ENCODE measurements around the gene BEND5. TPM values are rescaled to one million over a fixed set of nuclear protein-coding genes. Genes with fewer than 3 reads are reported as not detected.

Gene BEND5
- total and polyA plus RNA-seq, 2 of the 4 experiments (the other 2 are of a cell fraction): 1.1 to 1.3 TPM

DNA sequence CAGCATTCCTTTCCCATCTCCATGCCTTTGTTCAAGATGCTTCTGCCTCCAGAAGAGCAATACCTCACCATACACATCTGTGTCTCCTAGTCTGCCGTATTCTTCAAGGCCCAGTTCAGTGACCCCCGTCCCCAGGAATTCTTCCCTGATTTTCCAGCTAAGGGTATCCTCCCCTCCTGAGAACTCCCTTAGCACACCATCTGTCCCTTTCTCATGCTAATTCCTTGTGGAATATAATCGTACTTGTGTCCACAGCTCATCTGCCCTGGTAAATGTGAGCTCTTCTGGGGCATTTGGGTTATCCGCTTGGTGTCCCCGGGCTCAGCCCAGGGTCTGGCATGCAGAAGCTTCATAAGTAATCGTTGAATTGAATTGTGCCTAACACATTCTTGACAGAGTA is 40.9 kb downstream of the BEND5 start:
- no peaks in the 10 kb centered on the region for H4K20me1 ChIP-seq (ENCODE audit: insufficient read depth, low read length)
- H3K14ac ChIP-seq (replicated peaks; ENCODE audit: low read depth, low read length): no peak overlapping the region
- no peaks in the 10 kb centered on the region for H3K27me3 ChIP-seq (ENCODE audit: control insufficient read depth, insufficient read depth, low read length)
- peaks cover 4% of the 10 kb centered on the region; the same call in 1 of the 2 replicates for H3K36me3 ChIP-seq (ENCODE audit: control insufficient read depth, insufficient read depth, low read length)
- intact Hi-C loops (cut with micrococcal nuclease): no loop called here
- no peak overlapping the region for H3K9ac ChIP-seq (ENCODE audit: low read depth, low read length)
- H3K4me2 ChIP-seq (ENCODE audit: low read depth, low read length): no peak overlapping the region
- H2BK20ac ChIP-seq (ENCODE audit: low read depth, low read length): no peak overlapping the region
- H2AK9ac ChIP-seq (replicated peaks; ENCODE audit: low read depth, low read length, poor library complexity): no peak overlapping the region
- dilution Hi-C loops (cut with HindIII; ENCODE audit: low sequenced_read_pairs, unreplicated experiment): no loop called here
- no peak overlapping the region for H2BK120ac ChIP-seq (ENCODE audit: low read depth, low read length)
- no peak overlapping the region for H3K27ac ChIP-seq (ENCODE audit: insufficient read depth, low read length)
- H4K5ac ChIP-seq (ENCODE audit: low read depth, low read length): no peak overlapping the region
- ATAC-seq (ENCODE audit: low read depth): no peak
- no peak overlapping the region for H2AK5ac ChIP-seq (ENCODE audit: low read depth, low read length)
- H3K56ac ChIP-seq (ENCODE audit: extremely low read depth, insufficient read depth, low read length): no peak overlapping the region
- no peak overlapping the region for H2AFZ ChIP-seq (replicated peaks; ENCODE audit: low read length, poor library complexity)
- no peak overlapping the region for H3K18ac ChIP-seq (ENCODE audit: low read depth, low read length)
- no peak overlapping the region for H2BK15ac ChIP-seq (ENCODE audit: low read depth, low read length)
- no peak overlapping the region for H4K8ac ChIP-seq (ENCODE audit: low read depth in 2 of 2, low read length in 2 of 2)
- no peaks in the 10 kb centered on the region for H3K79me1 ChIP-seq (ENCODE audit: low read depth in 1 of 2, low read length in 2 of 2)
- no peaks in the 10 kb centered on the region for H3K4me1 ChIP-seq (ENCODE audit: control insufficient read depth, insufficient read depth, low read length)
- TF ChIP-seq MXI1 (IDR thresholded peaks at IDR 0.05; ENCODE audit: borderline replicate concordance, low read depth, low read length): no peak
- no peak for TF ChIP-seq FOS (IDR thresholded peaks at IDR 0.05; ENCODE audit: low read depth, low read length)
- TF ChIP-seq, protein P1, sequence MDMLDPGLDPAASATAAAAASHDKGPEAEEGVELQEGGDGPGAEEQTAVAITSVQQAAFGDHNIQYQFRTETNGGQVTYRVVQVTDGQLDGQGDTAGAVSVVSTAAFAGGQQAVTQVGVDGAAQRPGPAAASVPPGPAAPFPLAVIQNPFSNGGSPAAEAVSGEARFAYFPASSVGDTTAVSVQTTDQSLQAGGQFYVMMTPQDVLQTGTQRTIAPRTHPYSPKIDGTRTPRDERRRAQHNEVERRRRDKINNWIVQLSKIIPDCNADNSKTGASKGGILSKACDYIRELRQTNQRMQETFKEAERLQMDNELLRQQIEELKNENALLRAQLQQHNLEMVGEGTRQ (IDR thresholded peaks at IDR 0.05; ENCODE audit: low read depth, low read length): no peak
- TF ChIP-seq CHD1 (IDR thresholded peaks at IDR 0.05; ENCODE audit: low read depth, low read length): no peak
- no peak for TF ChIP-seq RAD21 (IDR thresholded peaks at IDR 0.05; ENCODE audit: low read length)
- TF ChIP-seq, protein P2, sequence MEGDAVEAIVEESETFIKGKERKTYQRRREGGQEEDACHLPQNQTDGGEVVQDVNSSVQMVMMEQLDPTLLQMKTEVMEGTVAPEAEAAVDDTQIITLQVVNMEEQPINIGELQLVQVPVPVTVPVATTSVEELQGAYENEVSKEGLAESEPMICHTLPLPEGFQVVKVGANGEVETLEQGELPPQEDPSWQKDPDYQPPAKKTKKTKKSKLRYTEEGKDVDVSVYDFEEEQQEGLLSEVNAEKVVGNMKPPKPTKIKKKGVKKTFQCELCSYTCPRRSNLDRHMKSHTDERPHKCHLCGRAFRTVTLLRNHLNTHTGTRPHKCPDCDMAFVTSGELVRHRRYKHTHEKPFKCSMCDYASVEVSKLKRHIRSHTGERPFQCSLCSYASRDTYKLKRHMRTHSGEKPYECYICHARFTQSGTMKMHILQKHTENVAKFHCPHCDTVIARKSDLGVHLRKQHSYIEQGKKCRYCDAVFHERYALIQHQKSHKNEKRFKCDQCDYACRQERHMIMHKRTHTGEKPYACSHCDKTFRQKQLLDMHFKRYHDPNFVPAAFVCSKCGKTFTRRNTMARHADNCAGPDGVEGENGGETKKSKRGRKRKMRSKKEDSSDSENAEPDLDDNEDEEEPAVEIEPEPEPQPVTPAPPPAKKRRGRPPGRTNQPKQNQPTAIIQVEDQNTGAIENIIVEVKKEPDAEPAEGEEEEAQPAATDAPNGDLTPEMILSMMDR (conservative IDR thresholded peaks at IDR 0.05; ENCODE audit: low read depth, low read length): no peak
- no peak for TF ChIP-seq NFE2L2 (IDR thresholded peaks at IDR 0.05; ENCODE audit: low read depth, low read length)
- TF ChIP-seq POLR2A (IDR thresholded peaks at IDR 0.05; ENCODE audit: low read depth, low read length): no peak
- TF ChIP-seq, protein P3, sequence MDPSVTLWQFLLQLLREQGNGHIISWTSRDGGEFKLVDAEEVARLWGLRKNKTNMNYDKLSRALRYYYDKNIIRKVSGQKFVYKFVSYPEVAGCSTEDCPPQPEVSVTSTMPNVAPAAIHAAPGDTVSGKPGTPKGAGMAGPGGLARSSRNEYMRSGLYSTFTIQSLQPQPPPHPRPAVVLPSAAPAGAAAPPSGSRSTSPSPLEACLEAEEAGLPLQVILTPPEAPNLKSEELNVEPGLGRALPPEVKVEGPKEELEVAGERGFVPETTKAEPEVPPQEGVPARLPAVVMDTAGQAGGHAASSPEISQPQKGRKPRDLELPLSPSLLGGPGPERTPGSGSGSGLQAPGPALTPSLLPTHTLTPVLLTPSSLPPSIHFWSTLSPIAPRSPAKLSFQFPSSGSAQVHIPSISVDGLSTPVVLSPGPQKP (IDR thresholded peaks at IDR 0.05; ENCODE audit: borderline replicate concordance, low read depth, low read length): no peak
- TF ChIP-seq MAZ (IDR thresholded peaks at IDR 0.05; ENCODE audit: borderline replicate concordance, low read depth, low read length): no peak
- TF ChIP-seq MAFK (IDR thresholded peaks at IDR 0.05; ENCODE audit: low read depth, low read length): no peak
- no peak overlapping the region for H4K91ac ChIP-seq (ENCODE audit: insufficient read depth, low read depth, low read length)
- no peaks in the 10 kb centered on the region for H3K9me3 ChIP-seq (ENCODE audit: control insufficient read depth, insufficient read depth, low read length)
- DNase-seq: no peak
- ChIA-PET POLR2A (ENCODE audit: unreplicated experiment) (no interaction called here), CTCF (no interaction called here)
- H3K9me1 ChIP-seq (ENCODE audit: insufficient read depth, low read length): no peaks in the 10 kb centered on the region
- no TSS peak for BruUV-seq (replicated peaks)
- no peak overlapping the region for H2BK5ac ChIP-seq (ENCODE audit: low read depth, low read length, poor library complexity, severe bottlenecking)
- no peak overlapping the region for H3K4ac ChIP-seq (ENCODE audit: low read depth, low read length)
- no peak overlapping the region for H3K23ac ChIP-seq (ENCODE audit: low read depth, low read length)
- 83% methylated on average over 1 of the region's 6 CpGs; no CpG with 5 or more reads in 1 of the 2 experiments for WGBS, 2 experiments (ENCODE audit: extremely low coverage in 2 of 2, insufficient read length in 1 of 2)
- H3K4me3 ChIP-seq (ENCODE audit: insufficient read depth, low read depth, low read length): no peak overlapping the region
- in situ Hi-C loops (cut with MboI; ENCODE audit: low sequenced_read_pairs): no loop called here
